ENCODE results near the gene BRD7.
A peak's percentile ranks its signal among the peaks of the same experiment; 100 is the strongest.

BRD7 gene

GRCh38 chr16:50368410-50369132 is at the start of gene BRD7:
Gene BRD7 (minus strand): TSS chr16:50368988. CDS start chr16:50368774, 214 bp downstream.
- peak; percentile 51 to 62 (median 55) for DNase-seq (ENCODE audit: low read depth in 2 of 3, low spot score in 2 of 3)

- no peak for DNase-seq (ENCODE audit: low read depth in 2 of 3, low spot score in 2 of 3)
Observed at GRCh38 chr16:50416388-50416787, 47.6 kb upstream of the BRD7 start.

GRCh38 chr16:50414152-50414551 is 45.4 kb upstream of the BRD7 start:
- DNase-seq (ENCODE audit: low read depth in 2 of 3, low spot score in 2 of 3) = no peak

- DNase-seq (ENCODE audit: low read depth in 2 of 3, low spot score in 2 of 3) = no peak
Observed at GRCh38 chr16:50411034-50411433, 42.2 kb upstream of the BRD7 start.

GRCh38 chr16:50408001-50408561 is 39.3 kb upstream of the BRD7 start:
- no peak for DNase-seq (ENCODE audit: low read depth in 2 of 3, low spot score in 2 of 3)

- DNase-seq (ENCODE audit: low read depth in 2 of 3, low spot score in 2 of 3) = no peak
Observed at GRCh38 chr16:50407351-50407750, 38.6 kb upstream of the BRD7 start.

- no peak for DNase-seq (ENCODE audit: low read depth in 2 of 3, low spot score in 2 of 3)
Observed at GRCh38 chr16:50403491-50403890, 34.7 kb upstream of the BRD7 start.

GRCh38 chr16:50402298-50402895 is 33.6 kb upstream of the BRD7 start:
- DNase-seq (ENCODE audit: low read depth in 2 of 3, low spot score in 2 of 3) = no peak

- no peak for DNase-seq (ENCODE audit: low read depth in 2 of 3, low spot score in 2 of 3)
Observed at GRCh38 chr16:50401355-50401754, 32.6 kb upstream of the BRD7 start.

- no peak for DNase-seq (ENCODE audit: low read depth in 2 of 3, low spot score in 2 of 3)
Observed at GRCh38 chr16:50400967-50401348, 32.2 kb upstream of the BRD7 start.

GRCh38 chr16:50400312-50400966 is 31.7 kb upstream of the BRD7 start:
- no peak for DNase-seq (ENCODE audit: low read depth in 2 of 3, low spot score in 2 of 3)

- DNase-seq (ENCODE audit: low read depth in 2 of 3, low spot score in 2 of 3) = no peak
Observed at GRCh38 chr16:50399411-50399810, 30.6 kb upstream of the BRD7 start.

- no peak for DNase-seq (ENCODE audit: low read depth in 2 of 3, low spot score in 2 of 3)
Observed at GRCh38 chr16:50398336-50398735, 29.5 kb upstream of the BRD7 start.

GRCh38 chr16:50396761-50397535 is 28.2 kb upstream of the BRD7 start:
- DNase-seq (ENCODE audit: low read depth in 2 of 3, low spot score in 2 of 3) = no peak

- no peak for DNase-seq (ENCODE audit: low read depth in 2 of 3, low spot score in 2 of 3)
Observed at GRCh38 chr16:50395763-50396710, 27.2 kb upstream of the BRD7 start.

- DNase-seq (ENCODE audit: low read depth in 2 of 3, low spot score in 2 of 3) = no peak
Observed at GRCh38 chr16:50393858-50394802, 25.3 kb upstream of the BRD7 start.

GRCh38 chr16:50393416-50393815 is 24.6 kb upstream of the BRD7 start:
- DNase-seq (ENCODE audit: low read depth in 2 of 3, low spot score in 2 of 3) = no peak

- no peak for DNase-seq (ENCODE audit: low read depth in 2 of 3, low spot score in 2 of 3)
Observed at GRCh38 chr16:50390914-50391716, 22.3 kb upstream of the BRD7 start.
